Thyroid gland (tissue), 4 donors: ENCODE results near the gene SLC5A11.

Source experiments
- CTCF ChIP-seq, 6 experiments: fragments of 200-600 bp in 3 of 6; fragments of 450-650 bp in 3 of 6; sonication (generic) in 3 of 6; IDR thresholded peaks; one replicate each; pipeline ENCODE4 v1.5.1; 2016 to 2019; ENCODE audit warnings: antibody characterized with exemption in 6 of 6, mild to moderate bottlenecking in 2 of 6, inconsistent platforms in 1 of 6, moderate library complexity in 1 of 6
- POLR2A ChIP-seq, 2 donors: fragments of 450-650 bp; IDR thresholded peaks; one replicate each; pipeline ENCODE4 v1.6.1; 2017; ENCODE audit warnings: antibody characterized with exemption in 2 of 2, mild to moderate bottlenecking in 2 of 2, moderate library complexity in 1 of 2

GRCh38 chr16:24871891-24872290, 26.1 kb downstream of the SLC5A11 start:
- TF ChIP-seq CTCF (IDR thresholded peaks at IDR 0.05) (no peak), POLR2A (IDR thresholded peaks at IDR 0.05) (no peak)
